ENCODE data around the gene FCSK.

FCSK gene

GRCh38 chr16:70484867-70485266 is 30.5 kb downstream of the FCSK start:
- Histone ChIP-seq H3K4me2 (ENCODE audit: low read length) (no peak overlapping the region), H3K9me3 (ENCODE audit: insufficient read depth, low read length) (no peaks in the 10 kb centered on the region), H3K4me3 (ENCODE audit: low read length) (no peak overlapping the region), H2AFZ (ENCODE audit: low read depth, low read length) (no peak overlapping the region), H3K27ac (ENCODE audit: low read length) (no peak overlapping the region), H4K20me1 (ENCODE audit: insufficient read depth, low read length) (no peaks in the 10 kb centered on the region), H3K27me3 (ENCODE audit: low read depth, low read length) (no peaks in the 10 kb centered on the region), H3K9ac (ENCODE audit: low read length) (no peak overlapping the region), H3K79me2 (ENCODE audit: low read length) (no peaks in the 10 kb centered on the region), H3K4me1 (ENCODE audit: low read length) (peaks cover 42% of the 10 kb centered on the region), H3K36me3 (replicated peaks; ENCODE audit: low read depth, low read length) (peaks cover 19% of the 10 kb centered on the region)
- TF ChIP-seq CTCF (IDR thresholded peaks at IDR 0.05; ENCODE audit: low read depth, low read length) = no peak

DNA sequence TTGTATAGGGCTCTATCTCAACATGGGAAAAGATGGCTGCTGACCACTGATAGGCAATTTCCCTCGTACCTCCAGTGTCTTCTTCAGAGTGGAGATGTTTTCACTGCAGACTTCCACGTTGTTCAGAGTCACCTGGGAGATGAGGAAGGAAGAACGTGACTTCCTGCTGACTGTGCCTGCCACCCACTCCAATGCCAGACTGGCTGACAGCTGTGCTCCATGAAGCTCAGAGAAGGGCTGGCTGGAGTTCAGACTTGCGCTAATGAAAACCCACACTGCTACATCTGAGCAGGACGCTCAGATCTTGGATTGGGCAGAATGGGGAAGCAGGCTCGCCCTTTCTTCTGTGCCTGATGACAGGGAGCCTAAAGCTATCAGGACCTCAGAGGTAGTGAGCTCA is 35.9 kb downstream of the FCSK start:
- H3K36me3 ChIP-seq (replicated peaks; ENCODE audit: low read depth, low read length) = peaks cover 12% of the 10 kb centered on the region
- no peak overlapping the region for H3K9ac ChIP-seq (ENCODE audit: low read length)
- H3K27me3 ChIP-seq (ENCODE audit: low read depth, low read length) = no peaks in the 10 kb centered on the region
- H3K4me2 ChIP-seq (ENCODE audit: low read length) = no peak overlapping the region
- no peaks in the 10 kb centered on the region for H3K79me2 ChIP-seq (ENCODE audit: low read length)
- no peaks in the 10 kb centered on the region for H3K4me1 ChIP-seq (ENCODE audit: low read length)
- H3K9me3 ChIP-seq (ENCODE audit: insufficient read depth, low read length) = no peaks in the 10 kb centered on the region
- H3K4me3 ChIP-seq (ENCODE audit: low read length) = no peak overlapping the region
- no peaks in the 10 kb centered on the region for H4K20me1 ChIP-seq (ENCODE audit: insufficient read depth, low read length)
- no peak overlapping the region for H2AFZ ChIP-seq (ENCODE audit: low read depth, low read length)
- no peak for TF ChIP-seq EZH2phosphoT487 (IDR thresholded peaks at IDR 0.05; ENCODE audit: low read depth)
- no peak for TF ChIP-seq CTCF (IDR thresholded peaks at IDR 0.05; ENCODE audit: low read depth, low read length)
- no peak overlapping the region for H3K27ac ChIP-seq (ENCODE audit: low read length)

- Histone ChIP-seq H4K20me1 (ENCODE audit: insufficient read depth, low read length) (no peaks in the 10 kb centered on the region), H3K4me2 (ENCODE audit: low read length) (no peak overlapping the region), H3K79me2 (ENCODE audit: low read length) (no peaks in the 10 kb centered on the region), H3K9ac (ENCODE audit: low read length) (no peak overlapping the region), H2AFZ (ENCODE audit: low read depth, low read length) (no peak overlapping the region), H3K36me3 (replicated peaks; ENCODE audit: low read depth, low read length) (peaks cover 39% of the 10 kb centered on the region), H3K4me3 (ENCODE audit: low read length) (no peak overlapping the region), H3K27me3 (ENCODE audit: low read depth, low read length) (no peaks in the 10 kb centered on the region), H3K9me3 (ENCODE audit: insufficient read depth, low read length) (no peaks in the 10 kb centered on the region), H3K4me1 (ENCODE audit: low read length) (no peaks in the 10 kb centered on the region), H3K27ac (ENCODE audit: low read length) (no peak overlapping the region)
- TF ChIP-seq EZH2phosphoT487 (IDR thresholded peaks at IDR 0.05; ENCODE audit: low read depth) (no peak), CTCF (IDR thresholded peaks at IDR 0.05; ENCODE audit: low read depth, low read length) (no peak)
Measured at GRCh38 chr16:70493802-70494201, 39.4 kb downstream of the FCSK start.

DNA sequence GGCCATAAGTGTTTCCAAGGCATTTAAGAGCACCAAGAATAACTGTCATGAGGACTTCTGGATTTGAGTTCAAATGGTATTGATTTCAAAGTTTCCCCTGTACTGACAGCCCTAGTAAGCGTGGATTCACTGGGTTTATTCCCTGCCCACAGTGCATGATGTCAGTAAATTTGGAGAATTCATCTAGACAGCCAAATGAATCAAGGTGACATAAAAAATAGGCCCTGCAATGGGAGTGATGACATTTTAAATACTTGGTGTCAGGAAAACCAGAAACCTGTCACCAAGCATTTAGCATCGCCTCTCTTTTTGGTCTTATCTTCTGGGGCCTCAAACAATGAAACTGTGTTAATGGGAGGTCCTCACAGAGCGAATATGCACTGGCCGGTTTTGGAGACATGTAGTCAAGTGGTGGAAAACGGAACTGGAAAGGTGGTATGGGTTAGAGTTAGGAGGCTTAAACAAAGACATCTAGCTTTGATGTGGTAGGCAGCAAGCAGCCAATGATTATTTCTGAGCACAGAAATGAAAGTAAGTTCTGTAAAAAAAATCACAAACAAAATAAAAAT is 39.9 kb downstream of the FCSK start:
- H3K4me2 ChIP-seq (ENCODE audit: low read length) = no peak overlapping the region
- no peak overlapping the region for H3K4me3 ChIP-seq (ENCODE audit: low read length)
- peaks cover 40% of the 10 kb centered on the region for H3K36me3 ChIP-seq (replicated peaks; ENCODE audit: low read depth, low read length)
- H2AFZ ChIP-seq (ENCODE audit: low read depth, low read length) = no peak overlapping the region
- no peaks in the 10 kb centered on the region for H3K27me3 ChIP-seq (ENCODE audit: low read depth, low read length)
- H4K20me1 ChIP-seq (ENCODE audit: insufficient read depth, low read length) = no peaks in the 10 kb centered on the region
- H3K27ac ChIP-seq (ENCODE audit: low read length) = no peak overlapping the region
- no peak overlapping the region for H3K9ac ChIP-seq (ENCODE audit: low read length)
- H3K79me2 ChIP-seq (ENCODE audit: low read length) = no peaks in the 10 kb centered on the region
- no peaks in the 10 kb centered on the region for H3K4me1 ChIP-seq (ENCODE audit: low read length)
- no peaks in the 10 kb centered on the region for H3K9me3 ChIP-seq (ENCODE audit: insufficient read depth, low read length)
- TF ChIP-seq EZH2phosphoT487 (IDR thresholded peaks at IDR 0.05; ENCODE audit: low read depth) (no peak), CTCF (IDR thresholded peaks at IDR 0.05; ENCODE audit: low read depth, low read length) (no peak)

Measured in OCI-LY3 (cell line).